Ascending aorta (tissue), 2 donors: ENCODE measurements around the gene SLAMF8. TPM values are rescaled to one million over a fixed set of nuclear protein-coding genes. Genes with fewer than 3 reads are reported as not detected.

ENCODE experiments used
- DNase-seq, 2 donors: peaks; one replicate each; pipeline ENCODE4 v3.0.0-alpha.2; 2019; ENCODE audit warnings: low spot score in 2 of 2
- H3K27ac ChIP-seq, 2 donors: fragments of 200-600 bp; sonication (generic); one replicate each; pipeline ENCODE4 v1.5.1; 2016 to 2017; ENCODE audit warnings: mild to moderate bottlenecking in 1 of 2
- H3K27me3 ChIP-seq: fragments of 200-600 bp; sonication (generic); one replicate; pipeline ENCODE4 v1.5.1; 2017
- H3K36me3 ChIP-seq, 2 donors: fragments of 200-600 bp; sonication (generic); one replicate each; pipeline ENCODE4 v1.5.1; 2016
- H3K4me1 ChIP-seq, 2 donors: fragments of 200-600 bp; sonication (generic); one replicate each; pipeline ENCODE4 v1.5.1; 2016 to 2017; ENCODE audit warnings: mild to moderate bottlenecking in 1 of 2
- H3K4me3 ChIP-seq, 2 donors: fragments of 200-600 bp; sonication (generic); one replicate each; pipeline ENCODE4 v1.5.1; 2016 to 2017; ENCODE audit warnings: mild to moderate bottlenecking in 1 of 2
- H3K9me3 ChIP-seq, 2 donors: fragments of 200-600 bp; sonication (generic); one replicate each; pipeline ENCODE4 v1.5.1; 2016
- CTCF ChIP-seq, 3 experiments: fragments of 200-600 bp in 2 of 3; fragments of 450-650 bp in 1 of 3; sonication (generic) in 2 of 3; IDR thresholded peaks; one replicate each; pipeline ENCODE4 v1.5.1; 2016 to 2019; ENCODE audit warnings: antibody characterized with exemption in 3 of 3, mild to moderate bottlenecking in 1 of 3, moderate library complexity in 1 of 3
- intact Hi-C: fragments of 100-400 bp; cut with DNase I; formaldehyde crosslinking; loops from one replicate; pipeline ENCODE4 v1.15.1; 2023
- total RNA-seq: library from RNA; depleted of rRNA; stranded (reverse); fragments of >200 nt; gene quantifications from one replicate; pipeline ENCODE4 v1.1.0, GENCODE V29; 2016

Gene SLAMF8
- total RNA-seq, 1 donor from 2014 or later: 6.7 TPM

- TF ChIP-seq CTCF (IDR thresholded peaks at IDR 0.05): no peak
- Histone ChIP-seq H3K36me3 (no peaks in the 10 kb centered on the region), H3K27me3 (no peaks in the 10 kb centered on the region), H3K27ac (no peak overlapping the region), H3K4me1 (no peaks in the 10 kb centered on the region), H3K4me3 (no peak overlapping the region), H3K9me3 (no peaks in the 10 kb centered on the region)
- DNase-seq: no peak
- intact Hi-C loops: no loop called here
These were observed 35.2 kb upstream of the SLAMF8 start for GRCh38 chr1:159791461-159791860.

GRCh38 chr1:159795534-159795933 lies 31.1 kb upstream of the SLAMF8 start:
- Histone ChIP-seq H3K27me3 (no peaks in the 10 kb centered on the region), H3K4me1 (no peaks in the 10 kb centered on the region), H3K4me3 (no peak overlapping the region), H3K36me3 (no peaks in the 10 kb centered on the region), H3K9me3 (no peaks in the 10 kb centered on the region), H3K27ac (no peak overlapping the region)
- DNase-seq: no peak
- intact Hi-C loops: loop anchor here (5.0 kb wide), 1 partner anchor 152 kb away; the partner anchor contains the start of gene IGSF9
- TF ChIP-seq CTCF (IDR thresholded peaks at IDR 0.05): no peak

- Histone ChIP-seq H3K9me3 (no peaks in the 10 kb centered on the region), H3K27ac (no peak overlapping the region), H3K4me3 (no peak overlapping the region), H3K36me3 (no peaks in the 10 kb centered on the region), H3K4me1 (no peaks in the 10 kb centered on the region), H3K27me3 (no peaks in the 10 kb centered on the region)
- TF ChIP-seq CTCF (IDR thresholded peaks at IDR 0.05): peak; percentile 67 to 77 (median 69)
- intact Hi-C loops: loop anchor here (1.0 to 5.0 kb wide), 2 partner anchors 92 to 148 kb away; partner anchors contain the start of gene IGSF9
- peak in 1 of 2 donors; percentile 75 for DNase-seq
These were observed 27.8 kb upstream of the SLAMF8 start for GRCh38 chr1:159798893-159799292.

- TF ChIP-seq CTCF (IDR thresholded peaks at IDR 0.05): no peak
- Histone ChIP-seq H3K27me3 (no peaks in the 10 kb centered on the region), H3K36me3 (no peaks in the 10 kb centered on the region), H3K4me3 (no peak overlapping the region), H3K4me1 (no peaks in the 10 kb centered on the region), H3K27ac (no peak overlapping the region), H3K9me3 (no peaks in the 10 kb centered on the region)
- DNase-seq: no peak
- intact Hi-C loops: loop anchor here (1.0 to 5.0 kb wide), 2 partner anchors 92 to 148 kb away; partner anchors contain the start of gene IGSF9
These were observed 27.2 kb upstream of the SLAMF8 start for GRCh38 chr1:159799446-159799985.

- intact Hi-C loops: loop anchor here (2.0 kb wide), 1 partner anchor 206 kb away; no protein-coding TSS in a partner anchor
- DNase-seq: no peak
- no peak for TF ChIP-seq CTCF (IDR thresholded peaks at IDR 0.05)
- Histone ChIP-seq H3K27ac (no peak overlapping the region), H3K36me3 (no peaks in the 10 kb centered on the region), H3K4me1 (no peaks in the 10 kb centered on the region), H3K9me3 (no peaks in the 10 kb centered on the region), H3K27me3 (no peaks in the 10 kb centered on the region), H3K4me3 (no peak overlapping the region)
These were observed 26.3 kb upstream of the SLAMF8 start for GRCh38 chr1:159800177-159800930.
